H4 (cell line): Measurements from ENCODE around the gene CNIH3. TPM values are rescaled to one million over a fixed set of nuclear protein-coding genes. Genes with fewer than 3 reads are reported as not detected.

Experiments
- DNase-seq: peaks from one replicate; pipeline ENCODE4 v3.0.0-alpha.2; 2015; ENCODE audit warnings: low spot score
- total RNA-seq: library from RNA; depleted of rRNA; stranded (reverse); fragments of >200 nt; shearing (Covaris generic); gene quantifications from 2 replicates; pipeline ENCODE4 v1.2.3, GENCODE V29; 2014

The CNIH3 gene
- total RNA-seq, 1 experiment from 2014 or later: 2.5 TPM

DNA sequence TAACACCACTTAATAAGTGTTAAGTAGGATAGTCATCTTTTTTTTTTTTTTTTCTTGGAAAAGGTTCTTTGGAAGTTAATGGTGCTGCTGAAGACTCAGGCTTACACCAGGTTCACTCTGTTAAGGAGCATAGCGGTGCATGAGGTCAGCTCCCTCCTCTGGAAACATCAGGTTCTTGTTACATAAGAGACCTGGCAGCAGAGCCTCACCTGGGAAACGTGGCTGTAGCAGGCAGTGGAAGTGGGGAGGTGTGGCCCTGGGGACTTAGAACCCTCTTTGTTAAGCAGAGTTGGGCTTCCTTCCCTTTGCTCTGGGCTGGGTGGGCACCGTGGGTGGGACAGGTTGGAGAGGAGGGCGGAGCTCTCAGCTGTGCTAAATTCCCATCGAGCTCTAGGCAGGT lies 104.1 kb downstream of the CNIH3 start:
- no peak for DNase-seq

DNA sequence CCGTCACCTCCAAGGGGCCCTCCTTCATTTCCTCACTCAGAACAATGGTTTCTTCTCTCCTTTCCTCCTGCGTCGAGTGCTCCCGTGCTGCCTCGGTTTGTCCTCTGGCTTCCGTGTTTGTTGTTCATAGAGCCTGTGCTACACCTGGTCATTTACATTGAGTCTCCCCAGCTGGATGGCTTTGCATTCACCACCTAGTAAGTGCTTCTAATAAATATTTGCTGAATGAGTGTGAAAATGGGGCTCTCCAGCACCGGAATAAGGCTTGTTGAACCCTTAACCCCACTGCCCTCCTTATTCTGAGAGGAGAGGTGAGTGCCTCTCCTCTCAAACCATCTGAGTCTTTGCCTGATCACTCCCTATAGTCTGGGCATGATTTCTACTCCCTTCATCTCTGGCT lies 104.9 kb downstream of the CNIH3 start:
- no peak for DNase-seq

DNA sequence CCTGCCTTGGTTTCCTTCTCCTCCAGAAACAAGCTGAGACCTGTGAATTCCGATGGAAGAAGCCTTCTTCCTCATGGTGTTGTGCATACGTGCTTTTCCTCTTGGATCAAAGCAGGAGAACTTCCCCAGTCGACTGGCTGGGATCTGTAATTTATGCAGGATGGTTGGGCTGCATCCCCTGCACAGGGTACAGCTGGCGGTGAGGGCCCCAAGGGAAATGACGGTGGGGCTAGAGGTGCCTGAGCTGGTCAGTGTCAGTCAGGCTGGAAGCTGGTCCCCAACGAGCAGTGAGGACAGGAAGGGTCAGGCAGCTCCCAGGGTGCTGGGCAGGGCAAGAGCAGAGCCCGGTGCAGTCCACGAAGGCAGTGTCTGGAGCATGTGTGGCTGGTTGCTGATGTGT lies 106.7 kb downstream of the CNIH3 start:
- no peak for DNase-seq

DNA sequence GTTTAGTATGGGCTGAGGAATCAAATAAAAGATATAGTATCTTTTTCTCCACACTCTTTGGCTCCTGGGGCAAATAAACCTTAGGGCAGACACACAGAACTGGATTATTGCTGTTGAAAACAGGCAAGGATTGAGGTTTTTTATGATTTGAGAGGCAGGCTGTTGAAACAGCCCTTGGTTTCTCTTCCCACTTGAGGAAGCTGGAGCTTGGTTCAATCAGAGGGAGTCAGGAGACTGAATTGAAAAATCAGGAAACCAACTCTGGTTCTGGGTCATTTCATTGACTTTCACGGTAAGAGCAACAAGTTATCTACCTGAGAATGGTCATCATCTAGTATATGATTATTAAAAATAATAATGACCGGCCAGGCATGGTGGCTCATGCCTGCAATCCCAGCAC lies 108.4 kb downstream of the CNIH3 start:
- DNase-seq: no peak

DNA sequence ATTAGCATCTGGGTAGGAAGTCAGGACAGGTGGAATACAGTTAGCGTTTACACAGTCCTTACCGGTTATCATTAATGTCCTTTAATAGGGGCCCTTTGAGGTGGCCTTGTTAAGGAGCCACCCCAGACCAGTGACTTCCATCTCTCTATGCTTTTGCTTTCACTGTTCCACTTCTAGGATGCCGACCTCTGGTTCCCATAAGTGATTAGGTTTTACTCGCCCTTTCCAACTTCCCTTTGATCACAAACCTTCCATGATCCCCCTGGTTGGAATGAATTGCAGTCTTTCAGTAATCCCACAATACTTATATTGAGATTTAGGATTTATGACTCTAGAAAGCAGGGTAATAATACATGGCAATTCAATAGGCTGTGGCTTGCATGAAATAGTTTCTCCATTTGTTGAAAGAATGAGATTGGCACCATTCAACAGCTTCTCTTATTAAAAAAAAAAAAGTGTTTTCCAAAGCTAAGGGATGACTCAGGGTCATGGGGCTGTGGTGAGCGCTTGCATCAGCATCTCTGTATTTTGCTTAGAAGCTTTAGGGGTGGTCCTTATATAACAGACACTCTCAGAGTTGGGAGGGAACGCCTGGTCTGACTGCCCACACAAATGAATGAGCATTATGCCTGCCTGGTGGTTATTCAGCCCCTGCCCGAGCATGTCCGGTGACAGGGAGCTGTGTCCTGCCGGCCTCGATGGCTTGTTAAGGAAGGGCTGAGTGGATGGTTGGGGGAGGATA lies 110.5 kb downstream of the CNIH3 start:
- DNase-seq: peak; percentile 93

DNA sequence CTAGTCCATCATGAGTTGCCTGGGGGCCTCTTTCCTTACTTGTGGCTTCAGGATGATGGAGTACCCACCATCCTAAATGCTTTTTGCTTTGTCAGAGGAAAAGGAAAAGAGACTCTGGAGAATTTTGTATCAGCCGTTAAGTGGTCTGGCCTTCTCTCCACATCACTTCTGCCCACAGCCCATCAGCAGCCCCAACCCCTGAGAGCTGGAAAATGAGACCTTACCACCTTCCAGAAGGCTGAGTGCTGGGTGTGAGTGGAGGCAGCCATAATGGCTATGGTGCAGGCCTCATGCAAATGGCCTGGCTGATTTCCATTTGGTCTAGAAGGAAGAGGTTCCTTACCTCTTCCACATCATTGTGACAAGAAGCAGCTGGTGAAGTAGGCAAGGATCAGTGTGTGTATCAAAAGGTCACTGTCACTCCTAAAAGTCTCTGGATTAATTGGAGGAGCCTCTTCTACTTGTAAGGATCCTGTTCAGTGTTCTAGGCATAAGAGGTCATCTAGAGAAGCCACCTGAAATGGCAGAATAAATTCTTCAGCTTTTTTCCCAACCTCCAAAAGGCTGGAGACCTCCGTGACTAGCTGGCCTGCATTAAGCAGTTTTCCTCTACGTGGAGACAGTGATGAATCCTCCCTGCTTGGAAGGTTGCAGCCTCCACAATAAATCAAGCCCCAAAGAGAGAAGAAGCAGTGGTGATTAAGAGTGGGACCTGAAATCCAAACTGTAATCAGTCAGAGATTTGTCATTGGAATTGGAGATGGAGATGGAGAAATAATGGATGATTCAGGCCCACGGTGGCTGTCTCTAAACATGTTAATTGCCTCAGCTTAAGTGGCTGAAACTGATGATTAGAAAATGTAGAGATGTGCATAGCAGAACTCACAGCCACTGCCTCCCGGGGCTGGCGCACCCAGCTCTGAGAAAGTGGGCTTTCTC lies 111.5 kb downstream of the CNIH3 start:
- DNase-seq: no peak

DNA sequence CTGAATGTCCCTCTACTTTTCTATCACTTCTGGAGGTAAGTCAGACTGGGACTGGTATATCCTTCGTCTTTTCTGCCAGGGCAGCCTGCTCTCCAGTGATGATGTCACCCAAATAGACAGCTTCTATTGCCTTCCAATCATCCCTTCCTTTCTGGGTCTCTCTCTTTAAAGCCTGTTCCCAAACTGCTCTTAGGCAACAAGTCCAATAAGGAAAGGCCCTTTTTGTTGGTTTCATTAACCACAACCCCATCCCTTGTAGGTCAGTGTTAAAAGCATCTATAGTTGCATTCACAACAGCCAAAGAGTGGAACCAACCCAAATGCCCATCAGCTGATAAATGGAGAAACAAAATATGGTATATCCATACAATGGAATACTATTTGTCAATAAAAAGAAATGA lies 114.4 kb downstream of the CNIH3 start:
- DNase-seq: no peak

DNA sequence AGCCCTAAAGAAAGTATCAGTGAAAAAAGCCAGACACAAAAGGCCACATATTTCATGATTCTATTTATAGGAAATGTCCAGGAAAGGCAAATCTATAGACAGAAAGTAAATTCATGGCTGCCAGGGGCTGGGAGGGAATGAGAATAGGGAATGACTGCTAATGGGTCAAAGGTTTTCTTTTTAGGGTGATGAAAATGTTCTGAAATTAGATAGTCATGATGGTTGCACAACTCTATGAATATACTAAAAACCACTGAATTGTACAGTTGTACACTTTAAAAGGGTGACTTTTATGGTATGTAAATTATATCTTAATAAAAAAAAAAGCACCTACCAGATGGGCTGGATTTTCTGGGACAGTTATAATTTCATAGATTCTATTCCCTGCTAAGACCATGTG lies 114.8 kb downstream of the CNIH3 start:
- no peak for DNase-seq

DNA sequence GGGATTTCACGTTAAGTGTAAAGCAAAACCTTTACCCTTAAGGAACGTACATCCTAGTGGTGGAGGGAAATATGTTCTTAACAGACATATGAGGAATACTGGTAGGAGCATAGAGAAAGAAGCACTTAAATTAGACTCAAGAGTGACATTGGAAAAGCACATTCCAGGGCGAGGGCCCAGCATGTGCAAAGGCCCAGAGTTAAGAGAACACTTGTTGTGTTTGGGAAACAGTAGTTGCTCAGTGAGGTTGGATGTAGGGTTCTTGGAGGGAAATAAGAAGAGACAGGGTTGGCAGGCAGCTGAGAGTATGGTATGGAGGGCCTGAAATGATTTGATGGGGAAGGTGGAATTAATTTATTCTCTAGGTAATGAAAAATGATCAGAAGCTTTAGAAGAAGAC lies 115.5 kb downstream of the CNIH3 start:
- DNase-seq: no peak

DNA sequence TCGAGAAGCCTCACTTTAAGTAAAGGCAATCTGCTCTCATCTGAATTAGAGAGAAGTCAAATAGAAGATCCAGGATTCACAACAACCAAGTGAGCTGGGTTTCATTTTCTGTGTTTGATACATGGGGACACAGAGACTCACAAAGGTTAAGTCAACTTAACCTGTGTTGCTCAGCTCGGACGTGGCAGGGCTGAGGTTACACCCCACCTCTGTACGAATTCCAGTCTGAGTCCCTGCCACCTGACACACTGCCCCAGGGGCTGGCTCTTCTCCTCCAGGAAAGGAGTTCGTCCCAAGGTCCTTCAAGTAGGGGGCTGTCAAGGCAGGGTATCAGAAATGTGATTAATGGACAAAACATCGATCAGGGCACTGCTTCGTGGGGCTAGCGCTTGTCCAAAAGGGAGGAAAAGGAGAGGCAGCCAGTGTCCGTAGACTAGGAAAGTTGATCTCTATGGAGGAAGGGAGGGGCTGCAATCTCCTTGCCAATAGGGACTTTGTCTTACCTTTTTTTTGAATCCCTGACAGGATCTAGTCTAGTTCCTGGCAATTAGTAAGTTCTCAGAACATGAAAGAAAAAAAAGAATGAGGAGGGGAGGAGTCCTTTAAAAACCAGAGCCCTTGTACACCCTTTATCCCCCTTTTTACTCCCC lies 116.4 kb downstream of the CNIH3 start:
- DNase-seq: no peak

DNA sequence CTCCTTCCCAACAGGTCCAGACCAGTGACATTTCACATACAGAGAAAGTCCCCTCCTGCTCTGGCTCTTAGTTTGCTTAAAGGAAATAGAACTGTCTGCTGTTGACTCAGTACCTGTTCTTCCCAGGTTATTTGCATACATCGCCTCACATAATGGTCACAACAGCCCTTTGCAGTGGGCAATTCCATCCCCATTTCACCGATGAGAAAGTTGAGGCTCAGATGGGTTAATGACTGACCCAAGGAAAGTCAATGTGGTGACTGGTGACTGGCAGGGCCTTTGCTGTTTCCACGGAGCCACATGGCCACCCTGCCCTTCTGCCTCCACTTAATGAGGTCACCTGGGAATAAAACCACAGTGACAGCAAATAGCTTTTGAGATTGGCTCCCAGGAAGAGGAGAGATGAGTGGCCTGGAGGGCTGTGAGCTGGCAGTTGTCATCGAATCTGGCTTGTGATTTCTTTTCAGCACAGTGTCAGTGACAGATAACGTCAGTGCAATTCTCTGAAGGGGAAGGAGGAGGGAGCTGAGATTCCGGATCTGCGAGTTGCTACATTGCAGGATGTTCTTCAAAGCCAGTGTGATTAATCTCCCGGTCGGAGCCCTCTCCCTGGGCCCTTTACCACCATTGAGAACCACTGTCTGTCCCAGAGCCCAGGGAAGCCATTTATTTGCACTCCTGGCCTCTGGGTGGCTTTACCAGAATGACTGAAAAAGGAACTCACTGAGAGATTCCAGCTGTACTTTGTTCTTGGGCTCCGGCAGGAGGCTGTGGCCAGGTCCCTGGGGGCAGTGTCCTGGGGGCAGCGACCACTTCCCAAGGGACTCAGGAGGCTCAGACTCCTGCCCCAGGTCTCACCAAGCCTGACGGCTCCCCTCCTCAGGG lies 117.2 kb downstream of the CNIH3 start:
- DNase-seq: peak; percentile 56

DNA sequence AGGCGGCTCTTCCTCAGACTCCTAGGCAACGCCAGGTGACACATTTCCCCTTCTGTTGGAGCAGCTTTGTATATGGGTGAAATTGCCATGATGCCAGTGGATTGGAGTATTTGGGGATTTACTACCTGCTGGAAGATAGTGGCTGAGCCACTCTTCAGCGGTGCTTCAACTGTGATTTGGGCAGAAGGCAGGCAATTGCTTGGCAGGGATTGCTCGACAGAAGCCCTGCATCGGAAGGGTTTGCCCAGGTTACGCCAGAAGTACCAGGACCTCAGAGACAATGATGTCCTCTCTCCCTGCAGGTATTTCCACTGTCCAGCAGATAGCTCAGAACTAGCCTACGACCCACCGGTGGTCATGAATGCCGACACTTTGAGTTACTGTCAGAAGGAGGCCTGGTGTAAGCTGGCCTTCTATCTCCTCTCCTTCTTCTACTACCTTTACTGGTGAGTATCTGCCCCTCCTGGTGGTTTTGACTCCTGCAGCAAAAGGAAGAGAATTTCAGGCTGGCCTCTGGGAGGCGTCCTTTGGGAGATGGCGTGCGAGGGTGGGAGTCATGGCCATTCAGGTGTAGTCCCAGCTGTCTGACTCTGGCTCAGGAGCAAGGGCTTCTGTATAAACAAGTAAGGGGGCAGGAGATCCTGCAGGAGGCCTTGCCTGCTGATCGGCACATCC lies 118.3 kb downstream of the CNIH3 start:
- no peak for DNase-seq

DNA sequence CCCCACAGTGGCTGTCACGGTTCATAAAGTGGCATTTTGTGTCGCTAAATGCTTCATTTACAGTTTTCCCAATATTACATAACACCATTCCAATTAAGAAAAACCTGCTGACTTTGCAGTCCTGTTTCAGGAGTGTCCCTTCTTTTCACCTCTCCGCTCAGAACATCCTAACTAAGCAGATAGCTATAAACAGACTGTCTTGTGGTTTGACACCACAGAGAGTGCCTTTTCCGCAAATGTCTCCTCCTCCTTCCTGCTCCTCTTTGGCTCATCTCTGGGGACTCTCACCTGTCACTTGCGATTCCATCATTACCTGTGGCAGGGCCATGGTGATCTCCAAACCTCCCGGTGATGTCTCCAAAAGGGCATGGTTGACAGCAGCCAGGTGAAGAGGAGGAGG lies 119.0 kb downstream of the CNIH3 start:
- no peak for DNase-seq

DNA sequence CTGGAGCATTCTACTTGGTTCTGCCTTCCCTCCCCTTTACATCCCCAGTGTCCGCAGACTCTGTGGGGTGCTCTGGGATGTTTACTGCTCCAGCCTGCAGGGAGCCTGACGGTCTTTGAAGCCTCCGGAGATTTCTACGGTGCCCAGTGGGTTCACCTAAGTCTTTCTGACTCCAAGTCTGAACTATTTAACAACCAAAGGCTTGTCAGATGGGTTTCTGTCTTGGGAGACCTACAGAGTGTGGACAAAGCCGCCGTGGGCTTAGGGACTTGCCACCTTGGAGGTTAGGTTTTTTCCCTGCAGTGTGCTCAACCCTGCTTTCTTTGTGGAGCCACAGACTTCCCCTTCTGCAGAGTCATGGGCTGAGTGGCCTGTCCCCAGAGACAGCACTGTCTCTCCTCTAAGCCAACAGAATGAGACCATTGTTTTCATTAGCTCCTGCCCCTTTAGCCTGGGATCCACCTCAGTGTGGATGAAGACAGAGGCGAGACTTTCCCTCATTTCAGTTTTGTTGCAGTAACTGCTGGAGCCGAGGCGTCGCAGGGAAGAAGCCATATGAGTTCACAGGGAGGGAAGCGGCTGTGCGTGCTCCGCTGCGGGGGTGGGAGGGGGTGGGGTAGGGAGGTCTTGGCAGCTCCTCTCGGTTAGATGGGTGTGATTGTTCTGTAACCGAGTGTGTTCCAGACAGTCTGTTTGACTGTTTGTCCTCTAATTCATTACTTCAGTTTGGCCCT lies 120.7 kb downstream of the CNIH3 start:
- no peak for DNase-seq

DNA sequence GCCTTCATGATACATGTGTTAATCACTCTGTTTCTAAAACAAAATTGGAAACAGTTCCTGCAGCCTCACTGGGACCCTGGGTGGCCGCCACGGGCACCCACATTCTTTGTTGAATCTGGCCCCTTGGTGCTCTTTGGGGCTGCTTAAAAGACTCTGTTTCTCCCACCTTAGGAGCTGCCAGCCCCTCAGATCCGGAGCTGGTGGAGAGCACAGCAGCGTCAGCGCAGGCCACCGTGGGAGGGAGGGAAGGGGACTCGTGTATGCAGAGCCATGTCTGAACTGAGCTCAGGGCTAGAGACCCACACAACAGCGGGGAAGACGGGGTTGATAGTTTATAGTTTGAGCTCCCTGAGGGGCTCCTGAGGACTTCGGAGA lies 121.2 kb downstream of the CNIH3 start:
- DNase-seq: no peak

DNA sequence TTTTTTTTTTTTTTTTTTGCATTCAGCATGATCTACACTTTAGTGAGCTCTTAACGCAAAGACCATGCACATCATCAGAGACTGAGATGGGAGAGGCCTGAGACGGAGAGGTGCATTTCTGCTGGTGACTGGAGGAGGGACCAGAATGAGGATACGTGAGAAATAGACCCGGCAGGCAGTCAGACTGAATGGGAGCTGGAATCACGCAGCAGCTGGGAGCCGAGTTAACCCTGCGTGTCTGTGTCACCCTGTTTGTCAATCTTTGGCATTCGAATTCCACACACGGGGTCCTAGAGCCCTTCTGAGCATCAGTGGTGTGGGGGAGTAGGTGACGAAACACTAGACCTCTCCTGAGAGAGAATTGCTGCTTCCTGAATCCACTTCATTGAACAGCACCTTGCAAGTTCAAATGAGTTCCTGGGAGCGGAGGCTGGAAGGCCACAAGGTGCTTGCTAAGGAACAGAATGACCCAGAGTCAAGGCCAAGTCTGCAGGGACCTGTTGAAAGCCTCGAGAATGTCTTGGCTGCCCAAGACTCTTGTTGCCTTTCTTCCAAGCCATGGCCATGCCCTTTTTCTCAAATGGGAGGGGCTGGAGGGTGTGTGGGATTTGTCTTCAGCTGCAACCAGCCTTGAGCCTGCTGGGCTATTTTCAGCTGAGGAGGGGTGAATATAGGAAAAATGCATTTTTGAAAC lies 123.3 kb downstream of the CNIH3 start:
- no peak for DNase-seq

DNA sequence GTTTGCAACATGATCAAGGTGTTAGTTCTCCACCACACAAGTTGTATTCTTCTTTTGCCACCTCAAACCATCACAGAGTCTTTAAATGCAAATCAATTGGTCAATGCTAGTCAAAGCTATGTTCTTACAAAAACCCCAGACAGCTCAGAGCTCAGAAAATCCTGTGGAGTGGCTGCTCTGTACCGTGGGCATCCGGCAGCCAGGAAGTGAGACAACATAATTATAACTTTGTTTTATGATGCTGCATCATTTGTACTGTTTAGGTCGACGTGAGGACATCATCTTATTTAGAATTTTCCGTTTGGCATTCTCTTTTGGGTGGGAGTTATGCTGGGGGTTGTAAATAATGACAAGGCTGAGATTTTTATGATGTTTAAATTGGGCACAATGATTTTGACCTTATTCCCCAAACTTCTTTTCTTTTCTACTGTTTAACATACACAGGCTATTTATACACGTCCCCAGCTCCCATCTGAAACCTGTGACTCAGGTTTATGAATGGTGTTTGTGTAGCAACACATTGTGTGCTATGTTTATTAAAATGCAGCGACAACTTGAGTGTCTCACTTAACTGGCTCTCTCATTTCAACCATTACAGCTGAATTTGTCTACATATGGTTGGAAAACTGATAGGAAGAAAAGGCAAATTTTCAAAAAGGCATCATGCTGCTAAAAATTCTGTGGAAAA lies 124.0 kb downstream of the CNIH3 start:
- DNase-seq: no peak

DNA sequence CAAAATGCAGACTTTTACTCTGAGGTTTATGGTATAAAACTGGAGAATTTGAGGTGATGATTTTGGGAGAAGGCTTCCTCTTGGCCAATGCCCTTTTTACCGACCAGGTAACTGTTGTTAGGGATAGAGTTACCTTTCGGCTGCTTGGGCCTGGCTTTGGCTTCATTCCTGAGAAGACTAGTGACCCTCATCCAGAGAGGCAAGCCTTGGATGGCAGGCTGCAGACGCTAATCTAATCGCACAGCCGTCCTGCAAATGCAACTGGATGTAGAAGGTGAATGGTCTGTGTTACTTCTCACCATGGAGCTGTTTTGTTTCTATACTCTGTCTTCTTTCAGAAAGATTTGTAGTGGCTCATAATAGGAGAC lies 124.6 kb downstream of the CNIH3 start:
- no peak for DNase-seq

DNA sequence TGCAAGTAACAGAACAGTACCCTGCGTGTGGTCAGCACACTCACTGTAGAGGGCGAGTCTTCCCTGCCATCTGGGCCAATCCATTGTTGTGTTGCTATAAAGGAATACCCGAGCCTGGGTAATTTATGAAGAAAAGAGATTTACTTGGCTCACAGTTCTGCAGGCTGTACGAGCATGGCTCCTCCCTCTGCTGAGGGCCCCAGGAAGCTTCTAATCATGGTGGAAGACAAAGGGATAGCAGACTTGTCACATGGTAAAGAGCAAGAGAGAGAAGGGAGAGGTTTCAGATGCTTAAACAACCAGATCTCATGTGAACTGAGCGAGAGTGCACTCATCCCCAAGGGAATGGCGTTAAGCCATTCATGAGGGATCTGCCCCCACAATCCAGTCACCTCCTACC lies 126.2 kb downstream of the CNIH3 start:
- no peak for DNase-seq
